HepG2 (cell line): ENCODE measurements around the gene MUC6. TPM values are rescaled to one million over a fixed set of nuclear protein-coding genes. Genes with fewer than 3 reads are reported as not detected.

Experiments
- ATAC-seq: fragments of 200-7000 bp; cut with Tn5 transposase; 3 replicates; pipeline ENCODE4 v1.9.1; 2020; ENCODE audit warnings: mild to moderate bottlenecking, moderate library complexity
- BruUV-seq: library from RNA; stranded (reverse); fragments of 400-500 nt; replicated peaks from 2 replicates; lab custom pipeline; 2021; lab: Mats Ljungman, UMichigan
- CTCF ChIA-PET: fragments of 300-600 bp; formaldehyde crosslinking; extraction: SDS; loops from one replicate; lab custom pipeline; 2021; ENCODE audit warnings: low total read pairs, inconsistent platforms, low intra/inter-chr PET ratio; lab: Yijun Ruan, JAX
- POLR2A ChIA-PET: fragments of 350-600 bp; sonication (Branson Sonifier 250); formaldehyde crosslinking; loops from one replicate; lab custom pipeline; 2020; ENCODE audit warnings: antibody characterized with exemption, inconsistent platforms; lab: Yijun Ruan, JAX
- DNase-seq: peaks from one replicate; pipeline ENCODE4 v3.0.0-alpha.2; 2015; ENCODE audit warnings: low spot score
- FAIRE-seq: peaks from 3 replicates; lab custom pipeline; 2011; peaks lifted over from hg19 to GRCh38; lab: Jason Lieb, UNC
- H2AFZ ChIP-seq: one replicate; pipeline ENCODE4 v1.6.1; 2011; ENCODE audit warnings: low read length, inconsistent platforms
- H3K27ac ChIP-seq: fragments of 300-600 bp; 3 replicates; pipeline ENCODE4 v1.8.0; 2011; ENCODE audit warnings: mixed run types, mild to moderate bottlenecking, mixed read lengths, low read length, inconsistent platforms; ENCODE audit not compliant: insufficient read depth; ENCODE audit errors: extremely low read length
- H3K27me3 ChIP-seq, 2 experiments: fragments of 200-600 bp in 1 of 2; 2 replicates in 1 of 2; 3 replicates in 1 of 2; pipeline versions ENCODE4 v1.6.0 to v1.8.0; 2011; ENCODE audit warnings: low read length in 2 of 2, mild to moderate bottlenecking in 2 of 2, moderate library complexity in 2 of 2, inconsistent platforms in 1 of 2; ENCODE audit not compliant: insufficient read depth in 2 of 2, control insufficient read depth in 1 of 2
- H3K36me3 ChIP-seq, 2 experiments: fragments of 200-600 bp in 1 of 2; replicated peaks in 1 of 2; 2 replicates in 1 of 2; 3 replicates in 1 of 2; pipeline versions ENCODE4 v1.5.1 to v1.8.0; 2011; ENCODE audit warnings: low read length in 2 of 2, inconsistent platforms in 1 of 2; ENCODE audit not compliant: insufficient read depth in 2 of 2, control insufficient read depth in 1 of 2
- H3K4me1 ChIP-seq: 2 replicates; pipeline ENCODE4 v1.5.1; 2012; ENCODE audit warnings: low read length, inconsistent platforms; ENCODE audit not compliant: insufficient read depth
- H3K4me2 ChIP-seq: 2 replicates; pipeline ENCODE4 v1.6.0; 2011; ENCODE audit warnings: low read depth, low read length, inconsistent platforms
- H3K4me3 ChIP-seq, 3 experiments: fragments of 200-600 bp in 1 of 3; sonication (generic), shearing (Covaris generic) in 1 of 3; replicated peaks in 1 of 3; 2 replicates each; pipeline ENCODE4 v1.5.1; 2011 to 2016; ENCODE audit warnings: low read length in 3 of 3, inconsistent platforms in 2 of 3, low read depth in 2 of 3, mild to moderate bottlenecking in 2 of 3, control low read depth in 1 of 3, mixed read lengths in 1 of 3; ENCODE audit not compliant: insufficient read depth in 1 of 3
- H3K79me2 ChIP-seq: one replicate; pipeline ENCODE4 v1.6.1; 2011; ENCODE audit warnings: low read length, inconsistent platforms; ENCODE audit not compliant: insufficient read depth
- H3K9ac ChIP-seq: 2 replicates; pipeline ENCODE4 v1.6.0; 2011; ENCODE audit warnings: mild to moderate bottlenecking, low read depth, low read length, inconsistent platforms; ENCODE audit not compliant: insufficient read depth
- H3K9me3 ChIP-seq: 2 replicates; pipeline ENCODE4 v1.5.1; 2012; ENCODE audit warnings: mild to moderate bottlenecking, low read length
- H4K20me1 ChIP-seq: 2 replicates; pipeline ENCODE4 v1.6.0; 2011; ENCODE audit warnings: inconsistent platforms, mild to moderate bottlenecking, low read length, moderate library complexity; ENCODE audit not compliant: insufficient read depth
- BRCA1 ChIP-seq: sonication (generic); formaldehyde crosslinking; IDR thresholded peaks from 2 replicates; pipeline ENCODE4 v1.4.0; 2020; ENCODE audit warnings: missing genetic modification reagents
- FOXJ3 ChIP-seq: sonication (generic); formaldehyde crosslinking; IDR thresholded peaks from 2 replicates; pipeline ENCODE4 v1.4.0; 2020; ENCODE audit warnings: missing genetic modification reagents, mild to moderate bottlenecking, borderline replicate concordance
- HMG20B ChIP-seq: conservative IDR thresholded peaks from 2 replicates; pipeline ENCODE4 v1.6.1; 2016; ENCODE audit warnings: missing genetic modification reagents, missing compliant biosample characterization
- NBN ChIP-seq: fragments of 450-650 bp; conservative IDR thresholded peaks from 2 replicates; pipeline ENCODE4 v1.6.1; 2017
- NCOA2 ChIP-seq: sonication (generic); formaldehyde crosslinking; IDR thresholded peaks from 2 replicates; pipeline ENCODE4 v1.8.0; 2022; ENCODE audit warnings: inconsistent platforms
- PHB2 ChIP-seq: fragments of 450-650 bp; IDR thresholded peaks from 2 replicates; pipeline ENCODE4 v1.6.1; 2018; ENCODE audit not compliant: partially characterized antibody
- RNF2 ChIP-seq: fragments of 450-650 bp; conservative IDR thresholded peaks from 2 replicates; pipeline ENCODE4 v1.6.1; 2016; ENCODE audit warnings: low read depth
- SKI ChIP-seq: fragments of 450-650 bp; IDR thresholded peaks from one replicate; pipeline ENCODE4 v1.6.1; 2018; ENCODE audit warnings: mild to moderate bottlenecking; ENCODE audit not compliant: partially characterized antibody
- TBP ChIP-seq: sonication (generic); formaldehyde crosslinking; IDR thresholded peaks from 2 replicates; pipeline ENCODE4 v1.5.0; 2020; ENCODE audit warnings: missing genetic modification reagents
- XBP1 ChIP-seq: sonication (generic); formaldehyde crosslinking; IDR thresholded peaks from 2 replicates; pipeline ENCODE4 v1.5.0; 2020; ENCODE audit warnings: missing genetic modification reagents
- ZFP41 ChIP-seq: sonication (generic); formaldehyde crosslinking; IDR thresholded peaks from 2 replicates; pipeline ENCODE4 v1.4.0; 2020; ENCODE audit warnings: mild to moderate bottlenecking, missing genetic modification reagents, borderline replicate concordance
- ZFP62 ChIP-seq: sonication (generic); formaldehyde crosslinking; IDR thresholded peaks from 2 replicates; pipeline ENCODE4 v1.4.0; 2020; ENCODE audit warnings: missing genetic modification reagents
- ZMYM4 ChIP-seq: sonication (generic); formaldehyde crosslinking; IDR thresholded peaks from 2 replicates; pipeline ENCODE4 v1.8.1; 2023; ENCODE audit warnings: mild to moderate bottlenecking, missing genetic modification reagents
- ZNF282 ChIP-seq: fragments of 450-650 bp; IDR thresholded peaks from 2 replicates; pipeline ENCODE4 v1.6.1; 2018; ENCODE audit not compliant: partially characterized antibody
- ZNF317 ChIP-seq: sonication (generic); formaldehyde crosslinking; IDR thresholded peaks from 2 replicates; pipeline ENCODE4 v1.5.0; 2020; ENCODE audit warnings: mild to moderate bottlenecking, missing genetic modification reagents
- ZNF432 ChIP-seq: sonication (generic); formaldehyde crosslinking; IDR thresholded peaks from 2 replicates; pipeline ENCODE4 v1.5.0; 2020; ENCODE audit warnings: missing genetic modification reagents, mild to moderate bottlenecking, borderline replicate concordance
- ZNF572 ChIP-seq: sonication (generic); formaldehyde crosslinking; IDR thresholded peaks from 2 replicates; pipeline ENCODE4 v1.5.1; 2020; ENCODE audit warnings: mild to moderate bottlenecking, missing genetic modification reagents
- ZNF670 ChIP-seq: sonication (generic); formaldehyde crosslinking; IDR thresholded peaks from 2 replicates; pipeline ENCODE4 v1.8.0; 2022; ENCODE audit warnings: mild to moderate bottlenecking, missing genetic modification reagents, borderline replicate concordance
- WGBS: methylation state at CpG from one replicate; pipeline ENCODE4 v1.1.6; 2017; ENCODE audit warnings: low lambda C conversion rate; 5-methylcytosine and 5-hydroxymethylcytosine counted together
- in situ Hi-C: cut with HindIII; loops from 2 replicates; pipeline ENCODE4 v1.10.0; 2017; ENCODE audit warnings: low pct_unique_long_range_greater_than_20kb; ENCODE audit not compliant: extremely low pct_ligation_motif_present
- intact Hi-C: fragments of 100-400 bp; cut with micrococcal nuclease; formaldehyde crosslinking; loops from one replicate; pipeline ENCODE4 v1.10.0; 2022; ENCODE audit not compliant: unreplicated experiment
- polyA plus RNA-seq, 8 experiments: library from polyadenylated mRNA; depleted of rRNA in 3 of 8; stranded (reverse) in 7 of 8; unstranded in 1 of 8; fragments of >200 nt; fragmentation: Illumina TruSeq in 4 of 8; extraction: Trizol in 4 of 8; gene quantifications; 2 replicates each; pipeline versions ENCODE4 v1.2.1 to v1.2.3, GENCODE V29; 2011 to 2016; ENCODE audit warnings: low read depth in 4 of 8, missing spikeins in 1 of 8, mixed read lengths in 1 of 8; ENCODE audit not compliant: insufficient read depth in 1 of 8
- total RNA-seq, 5 experiments: library from RNA; depleted of rRNA; stranded (reverse); fragments of >200 nt; fragmentation: Illumina TruSeq; extraction: Trizol; gene quantifications; 2 replicates each; pipeline ENCODE4 v1.2.3, GENCODE V29; 2016; ENCODE audit warnings: low read depth in 1 of 5
- TF ChIP-seq, protein P1 (sequence below): sonication (generic); formaldehyde crosslinking; IDR thresholded peaks from 2 replicates; pipeline ENCODE4 v1.4.0; 2020; ENCODE audit warnings: missing genetic modification reagents, low read depth, mild to moderate bottlenecking, borderline replicate concordance
- TF ChIP-seq, protein P2 (sequence below): sonication (generic); formaldehyde crosslinking; IDR thresholded peaks from 2 replicates; pipeline ENCODE4 v1.5.0; 2020; ENCODE audit warnings: mild to moderate bottlenecking, missing genetic modification reagents, borderline replicate concordance

Gene MUC6
- total and polyA plus RNA-seq, 2 of the 13 experiments (the other 11 are each of a cell fraction or from before 2014, with no cell fraction given), result not detected

DNA sequence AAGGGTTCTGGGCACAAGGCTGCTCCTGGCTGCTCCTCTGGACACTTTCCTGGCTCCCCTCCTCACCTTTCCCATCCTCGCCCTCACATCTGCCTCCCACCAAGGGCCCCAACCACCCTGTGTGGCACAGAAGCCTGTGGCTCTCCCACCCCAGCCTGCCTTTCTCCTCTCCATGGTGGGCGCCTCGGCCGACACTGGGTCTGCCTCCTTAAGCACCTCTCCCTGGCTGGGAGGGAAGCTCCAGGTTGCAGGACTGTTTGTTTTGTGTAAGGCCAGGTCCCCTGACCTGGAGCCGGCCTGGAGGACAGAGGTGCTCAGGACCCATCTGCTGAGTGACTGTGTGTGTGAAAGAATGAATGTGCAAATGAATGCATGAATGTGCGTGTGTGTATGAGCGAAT is 14.1 kb downstream of the MUC6 start:
- no peak for TF ChIP-seq BRCA1 (CRISPR knock-in tag)
- TF ChIP-seq NBN, result no peak
- no peak for TF ChIP-seq ZNF282
- no peak for TF ChIP-seq TBP (CRISPR knock-in tag)
- no peak for TF ChIP-seq ZNF317 (CRISPR knock-in tag)
- no peak for TF ChIP-seq ZMYM4
- no peak for TF ChIP-seq RNF2
- TF ChIP-seq HMG20B (CRISPR knock-in tag), result no peak
- TF ChIP-seq ZFP62, result no peak
- TF ChIP-seq, protein P1, sequence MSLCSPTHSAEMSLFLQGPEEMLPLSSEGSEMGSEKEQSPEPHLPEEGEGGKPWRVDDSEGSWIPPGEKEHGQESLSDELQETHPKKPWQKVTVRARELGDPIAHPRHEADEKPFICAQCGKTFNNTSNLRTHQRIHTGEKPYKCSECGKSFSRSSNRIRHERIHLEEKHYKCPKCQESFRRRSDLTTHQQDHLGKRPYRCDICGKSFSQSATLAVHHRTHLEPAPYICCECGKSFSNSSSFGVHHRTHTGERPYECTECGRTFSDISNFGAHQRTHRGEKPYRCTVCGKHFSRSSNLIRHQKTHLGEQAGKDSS (CRISPR knock-in tag), result no peak
- no peak for TF ChIP-seq SKI
- no peak for TF ChIP-seq ZNF670 (CRISPR knock-in tag)
- TF ChIP-seq PHB2, result no peak
- TF ChIP-seq NCOA2 (CRISPR knock-in tag), result no peak
- TF ChIP-seq, protein P2, sequence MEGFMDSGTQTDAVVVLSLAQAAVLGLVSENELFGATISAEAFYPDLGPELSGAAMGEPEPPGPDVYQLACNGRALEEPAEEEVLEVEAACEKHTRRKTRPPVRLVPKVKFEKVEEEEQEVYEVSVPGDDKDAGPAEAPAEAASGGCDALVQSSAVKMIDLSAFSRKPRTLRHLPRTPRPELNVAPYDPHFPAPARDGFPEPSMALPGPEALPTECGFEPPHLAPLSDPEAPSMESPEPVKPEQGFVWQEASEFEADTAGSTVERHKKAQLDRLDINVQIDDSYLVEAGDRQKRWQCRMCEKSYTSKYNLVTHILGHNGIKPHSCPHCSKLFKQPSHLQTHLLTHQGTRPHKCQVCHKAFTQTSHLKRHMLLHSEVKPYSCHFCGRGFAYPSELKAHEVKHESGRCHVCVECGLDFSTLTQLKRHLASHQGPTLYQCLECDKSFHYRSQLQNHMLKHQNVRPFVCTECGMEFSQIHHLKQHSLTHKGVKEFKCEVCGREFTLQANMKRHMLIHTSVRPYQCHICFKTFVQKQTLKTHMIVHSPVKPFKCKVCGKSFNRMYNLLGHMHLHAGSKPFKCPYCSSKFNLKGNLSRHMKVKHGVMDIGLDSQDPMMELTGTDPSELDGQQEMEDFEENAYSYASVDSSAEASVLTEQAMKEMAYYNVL (CRISPR knock-in tag), result no peak
- no peak for TF ChIP-seq FOXJ3
- TF ChIP-seq ZFP41 (CRISPR knock-in tag), result no peak
- no peak for TF ChIP-seq ZNF572
- TF ChIP-seq XBP1 (CRISPR knock-in tag), result no peak
- TF ChIP-seq ZNF432 (CRISPR knock-in tag), result no peak
- TF ChIP-seq, all 625 proteins: peak for 0
- H3K4me3 ChIP-seq, result no peak overlapping the region
- WGBS, result 70% methylated on average over 7 of the region's 7 CpGs
- no peak for ATAC-seq
- no peaks in the 10 kb centered on the region for H4K20me1 ChIP-seq
- H3K9ac ChIP-seq, result no peak overlapping the region
- no peak overlapping the region for H2AFZ ChIP-seq
- DNase-seq, result no peak
- H3K27me3 ChIP-seq, result peaks cover 2 to 8% of the 10 kb centered on the region in 2 experiments; a peak in 3 of 5 replicates
- H3K4me1 ChIP-seq, result no peaks in the 10 kb centered on the region
- intact Hi-C loops (no loop called here), in situ Hi-C loops (no loop called here)
- H3K27ac ChIP-seq, result no peak overlapping the region
- BruUV-seq, result no TSS peak
- ChIA-PET CTCF (no interaction called here), POLR2A (no interaction called here)
- H3K79me2 ChIP-seq, result no peaks in the 10 kb centered on the region
- H3K36me3 ChIP-seq, result no peaks in the 10 kb centered on the region
- FAIRE-seq, result no peak
- H3K4me2 ChIP-seq, result no peak overlapping the region
- no peaks in the 10 kb centered on the region for H3K9me3 ChIP-seq
